Measurements from ENCODE around the gene SH3GL3.

Gene SH3GL3

GRCh38 chr15:83496766-83497165 lies 49.6 kb downstream of the SH3GL3 start:
- DNase-seq (ENCODE audit: low read depth): no peak
- TF ChIP-seq CTCF (IDR thresholded peaks at IDR 0.05; ENCODE audit: control insufficient read depth, extremely low read depth, insufficient read depth): no peak

GRCh38 chr15:83498374-83498773 lies 51.2 kb downstream of the SH3GL3 start:
- DNase-seq (ENCODE audit: low read depth): no peak
- TF ChIP-seq CTCF (IDR thresholded peaks at IDR 0.05; ENCODE audit: control insufficient read depth, extremely low read depth, insufficient read depth): no peak
- no peak overlapping the region for H3K4me3 ChIP-seq (ENCODE audit: low read depth, low read length)

More at GRCh38 chr15:83496766-83497165, 49.6 kb downstream of the SH3GL3 start:
- no peak overlapping the region for H3K4me3 ChIP-seq (ENCODE audit: low read depth, low read length)

GRCh38 chr15:83498801-83499200 lies 51.7 kb downstream of the SH3GL3 start:
- no peak overlapping the region for H3K4me3 ChIP-seq (ENCODE audit: low read depth, low read length)
- no peak for DNase-seq (ENCODE audit: low read depth)
- no peak for TF ChIP-seq CTCF (IDR thresholded peaks at IDR 0.05; ENCODE audit: control insufficient read depth, extremely low read depth, insufficient read depth)

GRCh38 chr15:83499476-83499875 lies 52.3 kb downstream of the SH3GL3 start:
- H3K4me3 ChIP-seq (ENCODE audit: low read depth, low read length): no peak overlapping the region
- peak; percentile 90 for DNase-seq (ENCODE audit: low read depth)
- no peak for TF ChIP-seq CTCF (IDR thresholded peaks at IDR 0.05; ENCODE audit: control insufficient read depth, extremely low read depth, insufficient read depth)

GRCh38 chr15:83503595-83504364 lies 56.6 kb downstream of the SH3GL3 start:
- H3K4me3 ChIP-seq (ENCODE audit: low read depth, low read length): no peak overlapping the region
- no peak for DNase-seq (ENCODE audit: low read depth)
- TF ChIP-seq CTCF (IDR thresholded peaks at IDR 0.05; ENCODE audit: control insufficient read depth, extremely low read depth, insufficient read depth): no peak

GRCh38 chr15:83504365-83504764 lies 57.2 kb downstream of the SH3GL3 start:
- no peak overlapping the region for H3K4me3 ChIP-seq (ENCODE audit: low read depth, low read length)
- TF ChIP-seq CTCF (IDR thresholded peaks at IDR 0.05; ENCODE audit: control insufficient read depth, extremely low read depth, insufficient read depth): no peak
- no peak for DNase-seq (ENCODE audit: low read depth)

- DNase-seq (ENCODE audit: low read depth): no peak
- TF ChIP-seq CTCF (IDR thresholded peaks at IDR 0.05; ENCODE audit: control insufficient read depth, extremely low read depth, insufficient read depth): no peak
- H3K4me3 ChIP-seq (ENCODE audit: low read depth, low read length): no peak overlapping the region
Observed at GRCh38 chr15:83510001-83510400, 62.9 kb downstream of the SH3GL3 start.
